PC-9 (cell line): Measurements from ENCODE around the gene DLG3. TPM values are rescaled to one million over a fixed set of nuclear protein-coding genes. Genes with fewer than 3 reads are reported as not detected.

Source experiments
- BruUV-seq: library from RNA; stranded (reverse); fragments of 400-500 nt; replicated peaks from 2 replicates; lab custom pipeline; 2021; lab: Mats Ljungman, UMichigan
- CTCF ChIA-PET: fragments of 300-600 bp; sonication (Branson Sonifier 250); formaldehyde crosslinking; loops from one replicate; lab custom pipeline; 2022; ENCODE audit warnings: antibody characterized with exemption; lab: Charles Lee
- POLR2A ChIA-PET: fragments of 300-600 bp; sonication (Branson Sonifier 250); formaldehyde crosslinking; loops from one replicate; lab custom pipeline; 2022; ENCODE audit warnings: antibody characterized with exemption; ENCODE audit not compliant: unreplicated experiment; lab: Charles Lee
- DNase-seq, 2 experiments: peaks; one replicate each; pipeline versions ENCODE4 v3.0.0 to v3.0.0-alpha.2; 2015 to 2022; ENCODE audit warnings: mixed read lengths in 1 of 2
- H2AFZ ChIP-seq: fragments of 200-600 bp; sonication (generic); 2 replicates; pipeline ENCODE4 v1.8.1; 2017; ENCODE audit warnings: antibody characterized with exemption
- H3F3A ChIP-seq: fragments of 200-600 bp; sonication (generic); 2 replicates; pipeline ENCODE4 v1.8.1; 2017; ENCODE audit warnings: antibody characterized with exemption, mild to moderate bottlenecking, low read depth; ENCODE audit not compliant: insufficient read depth
- H3K27ac ChIP-seq: fragments of 200-600 bp; sonication (generic); 2 replicates; pipeline ENCODE4 v1.6.1; 2016; ENCODE audit warnings: mixed run types
- H3K27me3 ChIP-seq: fragments of 200-600 bp; sonication (generic); 2 replicates; pipeline ENCODE4 v1.6.1; 2016; ENCODE audit warnings: low read depth, mixed run types; ENCODE audit not compliant: insufficient read depth
- H3K36me3 ChIP-seq: fragments of 200-600 bp; sonication (generic); 2 replicates; pipeline ENCODE4 v1.6.1; 2016; ENCODE audit warnings: low read depth, mixed run types
- H3K4me1 ChIP-seq: fragments of 200-600 bp; sonication (generic); replicated peaks from 2 replicates; pipeline ENCODE4 v1.6.1; 2016; ENCODE audit warnings: mixed run types; ENCODE audit not compliant: insufficient read depth
- H3K4me2 ChIP-seq: fragments of 200-600 bp; sonication (generic); 2 replicates; pipeline ENCODE4 v1.6.1; 2017; ENCODE audit warnings: mixed run types
- H3K4me3 ChIP-seq: fragments of 200-600 bp; sonication (generic); 2 replicates; pipeline ENCODE4 v1.6.1; 2016; ENCODE audit warnings: mixed run types
- H3K79me2 ChIP-seq: fragments of 200-600 bp; sonication (generic); 2 replicates; pipeline ENCODE4 v1.6.1; 2017; ENCODE audit warnings: low read depth, mixed run types
- H3K9me2 ChIP-seq: fragments of 200-600 bp; sonication (generic); 2 replicates; pipeline ENCODE4 v1.8.1; 2017; ENCODE audit warnings: mild to moderate bottlenecking; ENCODE audit not compliant: insufficient read depth
- H3K9me3 ChIP-seq: fragments of 200-600 bp; sonication (generic); 2 replicates; pipeline ENCODE4 v1.8.1; 2016; ENCODE audit warnings: low read depth; ENCODE audit not compliant: insufficient read depth
- H4K20me1 ChIP-seq: fragments of 200-600 bp; sonication (generic); 2 replicates; pipeline ENCODE4 v1.8.1; 2017; ENCODE audit not compliant: insufficient read depth
- EZH2 ChIP-seq: fragments of 200-600 bp; sonication (generic); IDR thresholded peaks from 2 replicates; pipeline ENCODE4 v1.8.0; 2017; ENCODE audit warnings: antibody characterized with exemption, low read depth
- intact Hi-C: fragments of 100-400 bp; cut with micrococcal nuclease; formaldehyde crosslinking; loops from one replicate; pipeline ENCODE4 v1.10.0; 2022; ENCODE audit not compliant: unreplicated experiment
- total RNA-seq: library from RNA; stranded (reverse); gene quantifications from 2 replicates; pipeline ENCODE4 v1.2.3, GENCODE V29; 2021
- TF ChIP-seq, protein P1 (sequence below): fragments of 200-600 bp; sonication (generic); conservative IDR thresholded peaks from 2 replicates; pipeline ENCODE4 v1.6.1; 2017; ENCODE audit warnings: mixed run types, antibody characterized with exemption, mild to moderate bottlenecking, moderate library complexity

DLG3 gene
- total RNA-seq, 1 experiment from 2014 or later: 61.1 TPM

GRCh38 chrX:70445951-70446350, 1.3 kb downstream of the DLG3 start:
- CTCF ChIA-PET: interaction anchor here (0.6 kb wide), 1 partner anchor 10 kb away, joined by 4 read pairs; no protein-coding TSS in a partner anchor
- POLR2A ChIA-PET: no interaction called here

DNA sequence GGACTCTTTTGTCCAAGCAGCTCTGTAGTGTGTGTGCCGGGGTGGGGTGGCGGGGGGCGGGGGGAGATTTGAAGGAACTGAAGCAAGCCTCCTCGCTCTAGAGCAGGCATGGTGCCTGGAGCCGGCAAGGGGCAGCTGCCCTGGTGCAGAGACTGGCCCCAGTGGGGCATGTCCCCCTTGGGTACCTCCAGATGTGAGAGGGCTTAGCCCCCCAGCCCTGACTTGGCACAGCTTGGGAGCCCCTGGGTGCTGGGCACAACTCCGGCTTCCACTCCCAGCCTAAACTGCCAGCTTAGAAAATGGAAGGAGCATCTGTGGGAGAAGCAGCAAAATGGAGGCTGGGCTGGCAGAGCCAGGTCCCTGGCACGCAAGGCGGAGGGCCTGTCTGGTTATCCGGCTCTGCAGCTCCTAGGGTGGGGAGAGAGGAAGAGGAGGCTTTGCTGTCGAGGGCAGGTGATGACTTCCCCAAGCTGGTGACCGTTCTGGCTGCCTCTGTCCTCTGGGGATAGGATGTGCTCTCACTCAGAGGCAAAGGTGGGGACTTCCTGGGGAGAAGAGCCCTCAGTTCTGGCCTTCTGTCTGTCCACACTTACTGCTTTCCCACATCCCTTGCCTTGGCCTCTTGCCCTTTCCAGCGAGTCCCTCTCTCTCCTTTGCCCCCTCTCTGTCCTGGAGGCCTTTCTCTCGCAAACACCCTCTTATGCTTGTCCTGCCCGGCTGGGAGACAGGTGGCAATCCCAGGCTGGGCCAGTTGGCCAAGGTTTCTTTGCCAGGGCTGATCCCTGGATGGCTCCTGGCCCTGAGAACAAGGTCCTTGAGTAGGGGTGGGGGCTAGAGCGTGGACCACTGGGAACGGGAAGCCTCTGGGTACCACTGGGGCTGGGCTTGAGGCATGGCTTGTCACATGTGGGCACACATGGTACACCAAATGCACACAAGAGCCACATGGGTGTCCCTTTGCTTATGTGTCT, 2.0 kb downstream of the DLG3 start:
- ChIA-PET POLR2A (no interaction called here), CTCF (interaction anchor here (0.6 kb wide), 1 partner anchor 10 kb away, joined by 4 read pairs; no protein-coding TSS in a partner anchor)
- Histone ChIP-seq H2AFZ (no peak overlapping the region), H3K9me3 (no peaks in the 10 kb centered on the region), H3K4me2 (no peak overlapping the region), H3K9me2 (no peaks in the 10 kb centered on the region), H3K4me1 (peaks cover 5% of the 10 kb centered on the region; the same call in 1 of the 2 replicates), H3K4me3 (no peak overlapping the region), H3K36me3 (no peaks in the 10 kb centered on the region), H3K79me2 (no peaks in the 10 kb centered on the region), H3K27ac (no peak overlapping the region), H4K20me1 (no peaks in the 10 kb centered on the region), H3K27me3 (no peaks in the 10 kb centered on the region), H3F3A (peaks cover 4% of the 10 kb centered on the region; the same call in 1 of the 2 replicates)
- no TSS peak for BruUV-seq
- no peak for DNase-seq
- TF ChIP-seq, protein P1, sequence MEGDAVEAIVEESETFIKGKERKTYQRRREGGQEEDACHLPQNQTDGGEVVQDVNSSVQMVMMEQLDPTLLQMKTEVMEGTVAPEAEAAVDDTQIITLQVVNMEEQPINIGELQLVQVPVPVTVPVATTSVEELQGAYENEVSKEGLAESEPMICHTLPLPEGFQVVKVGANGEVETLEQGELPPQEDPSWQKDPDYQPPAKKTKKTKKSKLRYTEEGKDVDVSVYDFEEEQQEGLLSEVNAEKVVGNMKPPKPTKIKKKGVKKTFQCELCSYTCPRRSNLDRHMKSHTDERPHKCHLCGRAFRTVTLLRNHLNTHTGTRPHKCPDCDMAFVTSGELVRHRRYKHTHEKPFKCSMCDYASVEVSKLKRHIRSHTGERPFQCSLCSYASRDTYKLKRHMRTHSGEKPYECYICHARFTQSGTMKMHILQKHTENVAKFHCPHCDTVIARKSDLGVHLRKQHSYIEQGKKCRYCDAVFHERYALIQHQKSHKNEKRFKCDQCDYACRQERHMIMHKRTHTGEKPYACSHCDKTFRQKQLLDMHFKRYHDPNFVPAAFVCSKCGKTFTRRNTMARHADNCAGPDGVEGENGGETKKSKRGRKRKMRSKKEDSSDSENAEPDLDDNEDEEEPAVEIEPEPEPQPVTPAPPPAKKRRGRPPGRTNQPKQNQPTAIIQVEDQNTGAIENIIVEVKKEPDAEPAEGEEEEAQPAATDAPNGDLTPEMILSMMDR: no peak
- intact Hi-C loops: no loop called here

More at GRCh38 chrX:70445951-70446350, 1.3 kb downstream of the DLG3 start:
- Histone ChIP-seq H3K4me1 (no peaks in the 10 kb centered on the region), H3K27me3 (no peaks in the 10 kb centered on the region), H4K20me1 (no peaks in the 10 kb centered on the region), H3F3A (no peaks in the 10 kb centered on the region), H3K9me2 (no peaks in the 10 kb centered on the region), H3K4me3 (no peak overlapping the region), H3K27ac (no peak overlapping the region), H2AFZ (no peak overlapping the region), H3K79me2 (no peaks in the 10 kb centered on the region), H3K9me3 (no peaks in the 10 kb centered on the region), H3K4me2 (no peak overlapping the region), H3K36me3 (no peaks in the 10 kb centered on the region)
- no TSS peak for BruUV-seq
- intact Hi-C loops: no loop called here
- DNase-seq: no peak
- TF ChIP-seq EZH2: no peak
- TF ChIP-seq, protein P1: no peak

- POLR2A ChIA-PET: no interaction called here
- DNase-seq: no peak
Measured at GRCh38 chrX:70449457-70449966, 4.9 kb downstream of the DLG3 start.

More at GRCh38 chrX:70449457-70449966, 4.9 kb downstream of the DLG3 start:
- Histone ChIP-seq H3K27ac (no peak overlapping the region), H3K4me1 (peaks cover 24% of the 10 kb centered on the region), H3K27me3 (no peaks in the 10 kb centered on the region), H4K20me1 (no peaks in the 10 kb centered on the region), H3K9me2 (no peaks in the 10 kb centered on the region), H2AFZ (no peak overlapping the region), H3F3A (peaks cover 20% of the 10 kb centered on the region; the same call in 1 of the 2 replicates), H3K36me3 (no peaks in the 10 kb centered on the region), H3K4me3 (no peak overlapping the region), H3K4me2 (no peak overlapping the region), H3K79me2 (0 out of 2 replicates have a peak, but pooled peaks cover 4% of the 10 kb centered on the region), H3K9me3 (no peaks in the 10 kb centered on the region)
- TF ChIP-seq, protein P1: no peak
- no peak for TF ChIP-seq EZH2
- CTCF ChIA-PET: no interaction called here
- no TSS peak for BruUV-seq
- intact Hi-C loops: no loop called here
